GM20000 (cell line): ENCODE data around the gene STXBP5.
A peak's percentile ranks its signal among the peaks of the same experiment; 100 is the strongest.

Experiments used
- DNase-seq: peaks from one replicate; pipeline ENCODE4 v3.0.0; 2012; ENCODE audit warnings: low spot score
- CTCF ChIP-seq: IDR thresholded peaks from 2 replicates; pipeline ENCODE4 v1.5.1; 2012; ENCODE audit warnings: mild to moderate bottlenecking, control low read depth; ENCODE audit errors: extremely low read depth, missing control alignments

Gene STXBP5

GRCh38 chr6:147204060-147204785 is at the start of gene STXBP5:
STXBP5 (plus strand) TSS chr6:147204417; CDS start chr6:147204533, 116 bp downstream.
- DNase-seq: peak; percentile 72
- TF ChIP-seq CTCF: no peak

- TF ChIP-seq CTCF: no peak
- no peak for DNase-seq
These were observed 49.8 kb upstream of the STXBP5 start for GRCh38 chr6:147154454-147154853.

- no peak for DNase-seq
- no peak for TF ChIP-seq CTCF
These were observed 48.0 kb upstream of the STXBP5 start for GRCh38 chr6:147156218-147156617.

GRCh38 chr6:147156799-147157382 is 47.3 kb upstream of the STXBP5 start:
- no peak for DNase-seq
- no peak for TF ChIP-seq CTCF

- no peak for TF ChIP-seq CTCF
- no peak for DNase-seq
These were observed 46.3 kb upstream of the STXBP5 start for GRCh38 chr6:147157930-147158329.

GRCh38 chr6:147158881-147159280 is 45.3 kb upstream of the STXBP5 start:
- no peak for DNase-seq
- no peak for TF ChIP-seq CTCF

GRCh38 chr6:147159536-147160374 is 44.5 kb upstream of the STXBP5 start:
- DNase-seq: no peak
- TF ChIP-seq CTCF: no peak
